Gastrocnemius medialis (tissue), 4 donors: ENCODE measurements around the gene MYH9. TPM values are rescaled to one million over a fixed set of nuclear protein-coding genes. Genes with fewer than 3 reads are reported as not detected.
A peak's percentile ranks its signal among the peaks of the same experiment; 100 is the strongest.

Source experiments
- ATAC-seq, 2 donors: fragments of 150-250 bp; one replicate each; pipeline ENCODE4 v1.9.1; 2016
- DNase-seq, 2 donors: peaks; one replicate each; pipeline ENCODE4 v3.0.0-alpha.2; 2019
- H3K27ac ChIP-seq, 4 donors: fragments of 200-600 bp; sonication (generic); 1 replicate in 1 of 4; 2 replicates in 3 of 4; pipeline ENCODE4 v1.5.1; 2016 to 2018; ENCODE audit warnings: mild to moderate bottlenecking in 2 of 4, moderate library complexity in 1 of 4
- H3K27me3 ChIP-seq, 3 donors: fragments of 200-600 bp; sonication (generic) in 2 of 3; 1 replicate in 1 of 3; 2 replicates in 2 of 3; pipeline versions ENCODE4 v1.5.1 to v1.6.0; 2016 to 2019; ENCODE audit warnings: mild to moderate bottlenecking in 1 of 3, moderate library complexity in 1 of 3
- H3K36me3 ChIP-seq, 2 donors: fragments of 200-600 bp; sonication (generic) in 1 of 2; one replicate each; pipeline ENCODE4 v1.5.1; 2017 to 2018
- H3K4me1 ChIP-seq, 2 donors: fragments of 200-600 bp; sonication (generic) in 1 of 2; one replicate each; pipeline ENCODE4 v1.5.1; 2016 to 2017; ENCODE audit warnings: mild to moderate bottlenecking in 2 of 2
- H3K4me3 ChIP-seq, 4 donors: fragments of 200-600 bp; sonication (generic) in 3 of 4; 1 replicate in 1 of 4; 2 replicates in 3 of 4; pipeline ENCODE4 v1.5.1; 2016 to 2019; ENCODE audit warnings: mild to moderate bottlenecking in 2 of 4
- H3K9me3 ChIP-seq, 3 donors: fragments of 200-600 bp; sonication (generic) in 2 of 3; 1 replicate in 1 of 3; 2 replicates in 2 of 3; pipeline ENCODE4 v1.5.1; 2016 to 2019
- CTCF ChIP-seq, 5 experiments: fragments of 450-650 bp in 3 of 5; fragments of 200-600 bp in 2 of 5; sonication (generic) in 2 of 5; IDR thresholded peaks in 4 of 5; conservative IDR thresholded peaks in 1 of 5; 1 replicate in 4 of 5; 2 replicates in 1 of 5; pipeline ENCODE4 v1.5.1; 2016 to 2019; ENCODE audit warnings: antibody characterized with exemption in 5 of 5, mild to moderate bottlenecking in 3 of 5, moderate library complexity in 3 of 5
- POLR2A ChIP-seq, 2 donors: fragments of 450-650 bp; IDR thresholded peaks; one replicate each; pipeline ENCODE4 v1.6.1; 2017; ENCODE audit warnings: antibody characterized with exemption in 2 of 2, mild to moderate bottlenecking in 2 of 2, moderate library complexity in 2 of 2
- in situ Hi-C, 4 donors: fragments of 200-750 bp; cut with MboI; loops; one replicate each; pipeline versions ENCODE4 v1.15.0 to v1.8.0; 2017; ENCODE audit warnings: low sequenced_read_pairs in 4 of 4
- intact Hi-C: fragments of 100-400 bp; cut with DNase I; formaldehyde crosslinking; loops from one replicate; pipeline ENCODE4 v1.15.1; 2023; ENCODE audit warnings: low total_unique reads
- total RNA-seq, 4 donors: library from RNA; depleted of rRNA; stranded (reverse); fragments of >200 nt; gene quantifications; one replicate each; pipeline versions ENCODE4 v1.1.0 to v1.2.3, GENCODE V29; 2016

Gene MYH9
- total RNA-seq, 4 donors from 2014 or later: 38.9 to 115 (median 104) TPM

- DNase-seq (no peak), ATAC-seq (no peak)
- Histone ChIP-seq H3K27me3 (no peaks in the 10 kb centered on the region), H3K4me1 (peaks cover 76 to 97% of the 10 kb centered on the region in 2 donors), H3K27ac (peak overlapping the region; percentile 82 to 84 (median 83)), H3K9me3 (no peaks in the 10 kb centered on the region), H3K4me3 (no peak overlapping the region), H3K36me3 (no peaks in the 10 kb centered on the region)
- in situ Hi-C loops (no loop called here), intact Hi-C loops (no loop called here)
- TF ChIP-seq POLR2A (IDR thresholded peaks at IDR 0.05) (no peak), CTCF (IDR thresholded peaks at IDR 0.05 in 4 of 5, conservative IDR thresholded peaks at IDR 0.05 in 1 of 5) (no peak)
Observed at GRCh38 chr22:36366291-36366708, 21.5 kb downstream of the MYH9 start.

- in situ Hi-C loops: no loop called here
- Histone ChIP-seq H3K27ac (peak overlapping the region; percentile 82 to 84 (median 83)), H3K4me3 (no peak overlapping the region), H3K36me3 (no peaks in the 10 kb centered on the region), H3K27me3 (no peaks in the 10 kb centered on the region), H3K9me3 (no peaks in the 10 kb centered on the region), H3K4me1 (peaks cover 71 to 94% of the 10 kb centered on the region in 2 donors)
- DNase-seq (peak in 1 of 2 donors; percentile 53), ATAC-seq (peak; percentile 48 to 61)
- intact Hi-C loops: no loop called here
- peak in 1 of 2 donors; percentile 40 for TF ChIP-seq POLR2A (IDR thresholded peaks at IDR 0.05)
- no peak for TF ChIP-seq CTCF (IDR thresholded peaks at IDR 0.05 in 4 of 5, conservative IDR thresholded peaks at IDR 0.05 in 1 of 5)
Observed at GRCh38 chr22:36365020-36365411, 22.8 kb downstream of the MYH9 start.

DNA sequence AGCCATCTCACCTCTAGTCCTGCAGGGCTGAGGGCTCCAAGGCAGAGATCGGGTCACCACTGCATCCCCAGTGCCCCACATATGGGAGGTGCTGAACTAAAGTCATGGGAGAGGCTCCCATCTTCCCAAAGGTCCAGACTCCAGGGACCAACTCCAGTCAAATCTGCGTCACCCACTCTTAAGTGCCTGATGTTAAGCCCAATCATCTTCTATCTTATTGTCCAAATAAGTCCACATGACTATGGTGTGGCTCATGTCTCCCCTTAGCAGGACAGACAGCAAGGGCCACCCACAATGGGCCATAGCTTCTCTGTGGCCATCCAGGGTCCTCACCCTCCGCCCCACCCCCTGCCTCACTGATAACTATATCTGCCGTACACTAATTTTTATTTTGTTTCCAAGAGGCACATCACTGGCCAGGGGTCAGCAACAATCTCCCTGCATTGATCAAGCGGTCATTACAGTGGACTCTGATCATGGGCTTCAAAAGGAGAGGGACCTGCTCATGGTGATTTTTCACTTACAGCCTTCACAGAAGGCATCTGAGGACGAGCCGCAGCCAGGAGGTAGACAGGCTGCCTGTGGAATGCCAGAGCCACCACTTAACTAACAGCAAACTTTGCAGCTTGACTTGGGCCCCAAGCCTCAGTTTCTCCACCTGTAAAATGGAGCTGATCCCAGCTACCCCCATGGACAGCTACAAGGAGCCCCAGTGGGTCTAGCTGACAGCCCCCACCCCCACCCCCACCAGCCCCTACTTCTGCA is 23.3 kb downstream of the MYH9 start:
- Histone ChIP-seq H3K4me3 (no peak overlapping the region), H3K4me1 (peaks cover 69 to 94% of the 10 kb centered on the region in 2 donors), H3K27me3 (no peaks in the 10 kb centered on the region), H3K27ac (peak overlapping the region; percentile 82 to 84 (median 83)), H3K9me3 (no peaks in the 10 kb centered on the region), H3K36me3 (no peaks in the 10 kb centered on the region)
- TF ChIP-seq CTCF (IDR thresholded peaks at IDR 0.05 in 4 of 5, conservative IDR thresholded peaks at IDR 0.05 in 1 of 5): no peak
- no peak for TF ChIP-seq POLR2A (IDR thresholded peaks at IDR 0.05)
- intact Hi-C loops (no loop called here), in situ Hi-C loops (no loop called here)
- ATAC-seq: peak in 1 of 2 donors; percentile 41
- DNase-seq: no peak

- Histone ChIP-seq H3K27me3 (no peaks in the 10 kb centered on the region), H3K9me3 (no peaks in the 10 kb centered on the region), H3K4me3 (no peak overlapping the region), H3K4me1 (peaks cover 69 to 87% of the 10 kb centered on the region in 2 donors), H3K36me3 (no peaks in the 10 kb centered on the region), H3K27ac (peak overlapping the region; percentile 82 to 84 (median 83))
- no peak for TF ChIP-seq CTCF (IDR thresholded peaks at IDR 0.05 in 4 of 5, conservative IDR thresholded peaks at IDR 0.05 in 1 of 5)
- no peak for TF ChIP-seq POLR2A (IDR thresholded peaks at IDR 0.05)
- in situ Hi-C loops: no loop called here
- intact Hi-C loops: no loop called here
- ATAC-seq (no peak), DNase-seq (no peak)
Observed at GRCh38 chr22:36363349-36363981, 24.3 kb downstream of the MYH9 start.
